22Rv1 (cell line): ENCODE measurements around the gene TMEM131.
"Not testable (repeated sequence)": the region's sequence is repeated elsewhere in the genome, so short reads cannot be mapped to it uniquely, and the experiment has no call there.

Experiments
- H3K27ac ChIP-seq: fragments of 450-650 bp; 2 replicates; pipeline ENCODE4 v1.5.1; 2017
- ZFX ChIP-seq: fragments of 450-650 bp; IDR thresholded peaks from 2 replicates; pipeline ENCODE4 v1.6.1; 2017; ENCODE audit warnings: antibody characterized with exemption, borderline replicate concordance
- TF ChIP-seq, protein P1 (sequence below): fragments of 450-650 bp; IDR thresholded peaks from 2 replicates; pipeline ENCODE4 v1.5.1; 2017; ENCODE audit warnings: mild to moderate bottlenecking

The TMEM131 gene

DNA sequence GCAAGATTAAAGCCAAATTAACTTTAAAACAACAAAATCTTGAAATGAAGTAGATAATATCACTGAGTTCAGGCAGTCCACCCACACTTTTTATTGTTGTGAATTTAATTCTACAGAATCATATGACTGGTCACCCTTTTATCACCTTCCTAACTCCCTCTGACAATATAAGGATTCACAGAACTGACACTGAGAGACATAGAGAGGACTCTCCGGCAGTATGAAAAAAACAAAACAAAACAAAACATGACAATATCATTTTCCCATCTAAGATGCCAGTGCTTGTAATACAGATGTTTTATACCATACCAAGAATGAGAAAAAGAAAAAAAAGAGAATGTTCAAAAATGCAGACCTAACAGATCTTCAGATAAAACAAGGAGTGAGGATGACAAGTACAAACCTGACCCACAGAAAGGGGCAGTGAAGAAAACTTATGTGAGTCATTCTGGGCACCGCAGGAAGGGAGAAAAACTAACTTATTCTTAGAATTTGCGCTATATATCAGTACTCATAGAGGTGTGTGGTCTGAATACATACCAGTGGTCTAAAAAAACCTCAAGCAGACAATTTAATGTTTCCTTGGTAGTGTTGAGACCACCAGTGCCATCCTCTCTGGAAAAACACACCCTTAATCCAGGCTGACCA lies 145.7 kb downstream of the TMEM131 start:
- no peak overlapping the region for H3K27ac ChIP-seq
- TF ChIP-seq, protein P1, sequence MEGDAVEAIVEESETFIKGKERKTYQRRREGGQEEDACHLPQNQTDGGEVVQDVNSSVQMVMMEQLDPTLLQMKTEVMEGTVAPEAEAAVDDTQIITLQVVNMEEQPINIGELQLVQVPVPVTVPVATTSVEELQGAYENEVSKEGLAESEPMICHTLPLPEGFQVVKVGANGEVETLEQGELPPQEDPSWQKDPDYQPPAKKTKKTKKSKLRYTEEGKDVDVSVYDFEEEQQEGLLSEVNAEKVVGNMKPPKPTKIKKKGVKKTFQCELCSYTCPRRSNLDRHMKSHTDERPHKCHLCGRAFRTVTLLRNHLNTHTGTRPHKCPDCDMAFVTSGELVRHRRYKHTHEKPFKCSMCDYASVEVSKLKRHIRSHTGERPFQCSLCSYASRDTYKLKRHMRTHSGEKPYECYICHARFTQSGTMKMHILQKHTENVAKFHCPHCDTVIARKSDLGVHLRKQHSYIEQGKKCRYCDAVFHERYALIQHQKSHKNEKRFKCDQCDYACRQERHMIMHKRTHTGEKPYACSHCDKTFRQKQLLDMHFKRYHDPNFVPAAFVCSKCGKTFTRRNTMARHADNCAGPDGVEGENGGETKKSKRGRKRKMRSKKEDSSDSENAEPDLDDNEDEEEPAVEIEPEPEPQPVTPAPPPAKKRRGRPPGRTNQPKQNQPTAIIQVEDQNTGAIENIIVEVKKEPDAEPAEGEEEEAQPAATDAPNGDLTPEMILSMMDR, result no peak
- no peak for TF ChIP-seq ZFX

DNA sequence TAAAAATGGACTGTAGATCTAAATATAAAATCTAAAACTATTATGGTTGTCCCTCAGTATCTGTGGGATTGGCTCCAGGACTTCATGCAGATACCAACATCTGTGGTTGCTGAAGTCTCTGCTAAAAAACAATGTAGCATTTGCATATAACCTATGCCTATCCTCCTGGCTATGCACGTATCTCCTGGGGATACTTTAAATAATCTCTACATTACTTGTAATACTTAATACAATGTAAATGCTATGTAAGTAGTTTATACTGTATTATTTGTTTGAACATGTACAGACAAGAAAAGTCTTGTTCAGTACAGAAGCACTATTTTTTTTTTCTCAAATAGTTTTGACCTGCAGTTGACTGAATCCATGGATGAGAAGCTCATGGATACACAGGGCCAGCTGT lies 147.4 kb downstream of the TMEM131 start:
- TF ChIP-seq, protein P1, result no peak
- TF ChIP-seq ZFX, result no peak
- H3K27ac ChIP-seq, result no peak overlapping the region

DNA sequence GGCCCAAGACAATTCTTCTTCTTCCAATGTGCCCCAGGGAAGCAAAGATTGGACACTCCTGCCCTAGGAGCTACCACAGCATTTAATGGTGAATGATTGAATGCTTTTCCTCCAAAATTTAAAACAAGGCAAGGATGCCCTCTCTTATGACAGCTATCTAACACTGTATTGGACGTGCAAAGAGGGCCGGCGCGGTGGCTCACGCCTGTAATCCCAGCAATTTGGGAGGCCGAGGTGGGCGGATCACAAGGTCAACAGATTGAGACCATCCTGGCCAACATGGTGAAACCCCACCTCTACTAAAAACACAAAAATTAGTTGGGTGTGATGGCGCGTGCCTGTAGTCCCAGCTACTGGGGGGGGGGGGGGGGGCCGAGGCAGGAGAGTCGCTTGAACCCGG lies 149.0 kb downstream of the TMEM131 start:
- not testable (repeated sequence) for H3K27ac ChIP-seq

DNA sequence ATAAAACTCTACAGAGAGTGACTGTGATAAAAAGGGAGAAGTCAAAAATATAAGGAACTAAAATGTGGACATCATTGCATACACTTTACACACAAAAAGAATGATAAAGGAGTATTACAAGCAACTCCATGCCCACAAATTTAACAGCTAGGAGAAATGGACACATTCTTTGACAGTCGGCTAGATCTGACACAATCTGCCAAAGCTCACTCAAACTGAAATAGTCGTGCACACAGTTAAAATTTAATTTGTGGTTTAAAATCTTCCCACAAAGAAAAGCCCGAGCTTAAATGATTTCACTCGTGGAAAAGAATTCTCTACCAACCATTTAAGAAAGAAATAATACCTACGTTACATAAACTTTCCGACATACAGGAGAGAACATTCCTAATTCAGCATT lies 149.9 kb downstream of the TMEM131 start:
- no peak for TF ChIP-seq ZFX
- TF ChIP-seq, protein P1, result no peak
- H3K27ac ChIP-seq, result no peak overlapping the region

DNA sequence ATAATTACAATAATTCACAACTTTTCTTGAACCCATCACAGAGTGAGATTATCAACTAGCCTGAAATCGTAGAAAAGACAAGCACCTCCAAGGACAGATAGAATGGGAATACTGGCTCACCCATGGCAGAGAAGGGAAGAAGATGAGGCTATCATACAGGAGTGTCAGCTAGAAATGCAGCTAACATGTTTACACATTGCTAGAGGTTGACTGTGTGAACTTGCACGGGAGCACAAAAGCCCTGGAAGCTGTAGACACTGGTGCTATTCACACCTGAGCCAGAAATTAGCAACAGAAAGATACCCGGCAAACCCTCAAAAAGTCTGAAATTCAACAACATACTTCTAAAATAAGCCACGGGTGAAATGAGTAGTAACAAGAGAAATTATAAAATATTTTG lies 150.6 kb downstream of the TMEM131 start:
- TF ChIP-seq ZFX, result no peak
- TF ChIP-seq, protein P1, result no peak
- no peak overlapping the region for H3K27ac ChIP-seq

DNA sequence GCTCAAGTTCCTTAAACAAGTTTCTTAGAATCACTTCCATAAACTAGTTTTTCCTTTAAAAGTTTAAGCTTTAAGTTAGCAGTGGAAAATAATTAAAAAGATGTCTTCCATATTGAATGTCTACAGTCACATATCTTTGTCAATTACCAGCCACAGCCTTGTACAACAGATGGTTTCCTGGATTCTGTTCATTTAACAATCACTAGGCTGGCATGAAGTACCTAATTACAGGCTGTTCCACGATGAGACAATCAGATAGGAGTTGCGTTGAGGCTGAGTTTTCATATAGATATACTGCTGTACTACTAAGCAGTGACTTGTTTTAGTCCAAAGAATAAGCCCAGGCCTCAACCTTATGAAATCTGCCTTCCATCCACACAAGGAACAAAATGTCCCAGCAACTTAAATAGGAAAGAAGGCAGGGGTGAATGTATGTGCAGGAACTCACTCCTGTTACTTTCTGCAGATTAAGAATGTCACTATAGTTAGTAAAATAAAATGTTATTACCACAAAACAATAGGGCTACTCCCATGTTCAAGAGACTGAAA lies 151.4 kb downstream of the TMEM131 start:
- H3K27ac ChIP-seq, result no peak overlapping the region
- TF ChIP-seq, protein P1, result no peak

DNA sequence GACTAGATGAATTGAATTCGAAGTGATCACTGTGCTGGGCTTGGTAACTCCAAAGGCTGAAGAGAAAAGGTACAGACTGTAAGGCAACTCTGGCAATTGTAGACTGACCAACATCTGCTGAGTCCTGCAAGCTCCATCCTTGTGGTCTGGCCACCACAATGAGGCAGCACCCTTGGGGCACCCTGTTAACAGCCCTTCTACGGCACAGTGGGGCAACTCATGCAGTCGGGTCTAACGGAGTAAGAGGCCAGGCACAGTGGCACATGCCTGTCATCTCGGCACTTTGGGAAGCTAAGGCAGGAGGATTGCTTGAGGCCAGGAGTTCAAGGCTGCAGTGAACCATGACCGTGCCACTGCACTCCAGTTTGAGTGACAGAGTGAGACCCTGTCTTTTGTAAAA lies 155.6 kb downstream of the TMEM131 start:
- no peak for TF ChIP-seq ZFX
- TF ChIP-seq, protein P1, result no peak
- no peak overlapping the region for H3K27ac ChIP-seq

DNA sequence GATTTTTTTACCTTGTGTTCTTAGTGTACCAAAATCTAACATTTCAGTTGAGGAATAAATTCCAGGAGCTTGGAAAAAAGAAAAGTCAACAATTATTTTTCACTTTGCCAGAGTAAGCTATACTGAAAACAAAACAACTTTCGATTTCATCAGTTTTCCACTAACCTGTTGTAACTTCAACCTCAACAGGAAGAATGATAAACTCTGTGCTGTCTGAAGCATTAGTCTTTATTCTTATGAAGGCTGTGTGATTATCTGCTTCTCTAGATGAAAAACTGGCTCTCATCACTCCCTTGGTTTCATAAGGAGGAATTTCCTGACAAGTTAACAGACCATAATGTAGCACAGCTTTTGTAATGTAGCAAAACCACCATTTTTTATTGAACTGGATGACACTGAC lies 161.1 kb downstream of the TMEM131 start:
- H3K27ac ChIP-seq, result no peak overlapping the region
- TF ChIP-seq ZFX, result no peak
- TF ChIP-seq, protein P1, result no peak
